KMS-11 (cell line): ENCODE data around the gene KAZN.

Experiments
- H2AFZ ChIP-seq: fragments of 200-600 bp; sonication (generic); 2 replicates; pipeline ENCODE4 v1.6.1; 2016; ENCODE audit warnings: antibody characterized with exemption, mixed run types, low read depth
- H3K27ac ChIP-seq: fragments of 200-600 bp; sonication (generic); 2 replicates; pipeline ENCODE4 v1.6.1; 2016; ENCODE audit warnings: mild to moderate bottlenecking, mixed run types
- H3K27me3 ChIP-seq: fragments of 200-600 bp; sonication (generic); 2 replicates; pipeline ENCODE4 v1.6.1; 2017; ENCODE audit warnings: mild to moderate bottlenecking, low read depth, mixed run types, moderate library complexity; ENCODE audit not compliant: insufficient read depth
- H3K36me3 ChIP-seq: fragments of 200-600 bp; sonication (generic); 2 replicates; pipeline ENCODE4 v1.6.1; 2017; ENCODE audit warnings: mild to moderate bottlenecking, mixed run types; ENCODE audit not compliant: insufficient read depth
- H3K4me1 ChIP-seq: fragments of 200-600 bp; sonication (generic); 2 replicates; pipeline ENCODE4 v1.6.1; 2016; ENCODE audit warnings: mild to moderate bottlenecking, low read depth, mixed run types; ENCODE audit not compliant: poor library complexity, severe bottlenecking
- H3K4me2 ChIP-seq: fragments of 200-600 bp; sonication (generic); 2 replicates; pipeline ENCODE4 v1.7.0; 2016; ENCODE audit warnings: mild to moderate bottlenecking, mixed run types
- H3K4me3 ChIP-seq: fragments of 200-600 bp; sonication (generic); IDR thresholded peaks from 2 replicates; pipeline ENCODE4 v1.6.1; 2017; ENCODE audit warnings: low read depth, low read length, mixed read lengths; ENCODE audit not compliant: insufficient read depth
- H3K79me2 ChIP-seq: fragments of 200-600 bp; sonication (generic); 2 replicates; pipeline ENCODE4 v1.6.1; 2016; ENCODE audit warnings: low read depth, mixed run types; ENCODE audit not compliant: insufficient read depth
- H3K9ac ChIP-seq: fragments of 200-600 bp; sonication (generic); 2 replicates; pipeline ENCODE4 v1.6.1; 2016; ENCODE audit warnings: mild to moderate bottlenecking, mixed run types
- H4K20me1 ChIP-seq: fragments of 200-600 bp; sonication (generic); 2 replicates; pipeline ENCODE4 v1.6.1; 2016; ENCODE audit warnings: mild to moderate bottlenecking, mixed run types; ENCODE audit not compliant: insufficient read depth
- CTCF ChIP-seq: fragments of 200-600 bp; sonication (generic); conservative IDR thresholded peaks from 2 replicates; pipeline ENCODE4 v1.6.1; 2017; ENCODE audit warnings: low read depth, mild to moderate bottlenecking, antibody characterized with exemption, low read length, moderate library complexity, mixed read lengths

The KAZN gene

GRCh38 chr1:14982029-14982428, 383.5 kb downstream of the KAZN start:
- Histone ChIP-seq H3K27ac (no peak overlapping the region), H4K20me1 (no peaks in the 10 kb centered on the region), H3K27me3 (no peaks in the 10 kb centered on the region), H3K4me3 (no peak overlapping the region), H3K36me3 (no peaks in the 10 kb centered on the region), H3K9ac (no peak overlapping the region), H3K4me2 (no peak overlapping the region), H3K79me2 (no peaks in the 10 kb centered on the region), H2AFZ (no peak overlapping the region), H3K4me1 (no peaks in the 10 kb centered on the region)
- TF ChIP-seq CTCF, result no peak

GRCh38 chr1:14983277-14983676, 384.8 kb downstream of the KAZN start:
- no peaks in the 10 kb centered on the region for H4K20me1 ChIP-seq
- H3K79me2 ChIP-seq, result no peaks in the 10 kb centered on the region
- no peak overlapping the region for H3K9ac ChIP-seq
- no peak overlapping the region for H3K4me3 ChIP-seq
- no peaks in the 10 kb centered on the region for H3K4me1 ChIP-seq
- H3K4me2 ChIP-seq, result no peak overlapping the region
- no peak overlapping the region for H3K27ac ChIP-seq
- no peaks in the 10 kb centered on the region for H3K36me3 ChIP-seq
- TF ChIP-seq CTCF, result no peak
- H2AFZ ChIP-seq, result no peak overlapping the region
- no peaks in the 10 kb centered on the region for H3K27me3 ChIP-seq

GRCh38 chr1:14986168-14986567, 387.7 kb downstream of the KAZN start:
- H4K20me1 ChIP-seq, result no peaks in the 10 kb centered on the region
- H3K4me1 ChIP-seq, result no peaks in the 10 kb centered on the region
- no peak overlapping the region for H3K4me3 ChIP-seq
- TF ChIP-seq CTCF, result no peak
- no peak overlapping the region for H3K4me2 ChIP-seq
- H3K79me2 ChIP-seq, result no peaks in the 10 kb centered on the region
- no peak overlapping the region for H3K27ac ChIP-seq
- no peak overlapping the region for H2AFZ ChIP-seq
- H3K27me3 ChIP-seq, result no peaks in the 10 kb centered on the region
- H3K9ac ChIP-seq, result no peak overlapping the region
- H3K36me3 ChIP-seq, result no peaks in the 10 kb centered on the region

GRCh38 chr1:14987829-14988603, 389.5 kb downstream of the KAZN start:
- no peak for TF ChIP-seq CTCF
- H3K27me3 ChIP-seq, result no peaks in the 10 kb centered on the region
- no peak overlapping the region for H3K4me2 ChIP-seq
- H3K4me1 ChIP-seq, result no peaks in the 10 kb centered on the region
- no peaks in the 10 kb centered on the region for H3K79me2 ChIP-seq
- H3K27ac ChIP-seq, result no peak overlapping the region
- H3K36me3 ChIP-seq, result no peaks in the 10 kb centered on the region
- H3K4me3 ChIP-seq, result no peak overlapping the region
- H3K9ac ChIP-seq, result no peak overlapping the region
- H4K20me1 ChIP-seq, result no peaks in the 10 kb centered on the region
- H2AFZ ChIP-seq, result no peak overlapping the region
